ENCODE data around the gene TVP23C. TPM values are rescaled to one million over a fixed set of nuclear protein-coding genes. Genes with fewer than 3 reads are reported as not detected.
"Not testable (repeated sequence)": the region's sequence is repeated elsewhere in the genome, so short reads cannot be mapped to it uniquely, and the experiment has no call there.

TVP23C gene
- polyA plus RNA-seq, 3 donors: 16.3 to 20.2 (median 16.8) TPM

DNA sequence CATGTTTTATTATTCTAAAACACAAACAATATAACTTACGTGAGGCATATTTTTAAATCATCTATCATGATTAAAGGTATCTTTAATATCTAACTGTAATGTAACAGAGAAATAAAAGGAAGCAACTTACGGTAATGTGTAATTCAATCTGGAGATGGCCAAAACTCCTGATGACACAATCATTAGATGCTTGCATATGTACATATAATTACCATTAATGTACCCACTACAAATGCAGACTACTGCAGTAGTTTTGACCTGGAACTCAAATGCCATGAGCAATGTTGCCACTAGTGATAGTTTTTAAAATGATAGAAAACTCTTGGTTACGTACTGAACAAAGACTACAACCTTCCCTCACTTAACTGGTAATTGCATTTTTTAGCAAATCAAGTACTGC lies 30.2 kb downstream of the TVP23C start:
- not testable (repeated sequence) for DNase-seq (ENCODE audit: low read depth in 3 of 3, low spot score in 2 of 3)

DNA sequence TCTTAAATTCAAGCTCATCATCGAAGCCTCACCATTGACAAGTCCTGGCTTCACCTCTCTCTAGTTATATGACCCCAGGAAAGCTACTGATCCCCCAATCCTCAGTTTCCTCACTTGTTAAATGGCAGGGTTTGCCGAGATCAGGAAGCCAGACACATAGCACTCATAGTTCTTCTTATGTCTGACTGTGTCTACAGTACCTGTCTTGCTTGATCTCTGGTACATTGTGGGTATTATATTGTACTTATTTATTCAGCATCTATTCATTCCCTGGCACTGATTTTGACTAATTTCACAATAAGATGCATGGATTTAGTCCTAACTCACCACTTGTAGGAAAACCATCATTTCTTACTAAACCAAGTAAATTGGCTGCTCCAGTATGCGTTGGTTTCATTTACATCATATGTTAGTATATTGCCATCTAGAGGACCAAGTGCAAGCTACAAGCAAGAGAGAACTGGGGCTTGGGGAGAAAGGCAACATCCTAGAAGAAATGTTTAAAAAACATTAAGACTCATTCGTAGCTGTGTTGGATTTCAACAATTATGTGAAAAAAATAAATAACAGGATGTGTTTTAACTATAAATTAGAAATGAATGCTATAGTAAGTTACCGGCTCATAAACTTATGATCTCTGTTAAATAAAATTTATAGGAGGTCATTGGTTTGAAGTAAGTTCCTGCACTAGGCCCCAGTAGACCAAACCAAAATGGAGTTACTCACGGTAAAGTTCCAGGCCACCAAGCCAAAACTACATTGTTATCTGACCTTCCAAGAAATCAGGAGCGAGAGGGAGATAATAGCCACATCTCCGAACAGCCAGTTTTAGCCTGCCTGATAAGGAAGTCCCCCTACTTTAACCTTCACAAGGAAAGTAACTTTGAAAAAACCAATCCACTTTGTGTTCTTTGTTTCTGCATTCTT lies 36.7 kb downstream of the TVP23C start:
- DNase-seq (ENCODE audit: low read depth in 3 of 3, low spot score in 2 of 3): not testable (repeated sequence)

DNA sequence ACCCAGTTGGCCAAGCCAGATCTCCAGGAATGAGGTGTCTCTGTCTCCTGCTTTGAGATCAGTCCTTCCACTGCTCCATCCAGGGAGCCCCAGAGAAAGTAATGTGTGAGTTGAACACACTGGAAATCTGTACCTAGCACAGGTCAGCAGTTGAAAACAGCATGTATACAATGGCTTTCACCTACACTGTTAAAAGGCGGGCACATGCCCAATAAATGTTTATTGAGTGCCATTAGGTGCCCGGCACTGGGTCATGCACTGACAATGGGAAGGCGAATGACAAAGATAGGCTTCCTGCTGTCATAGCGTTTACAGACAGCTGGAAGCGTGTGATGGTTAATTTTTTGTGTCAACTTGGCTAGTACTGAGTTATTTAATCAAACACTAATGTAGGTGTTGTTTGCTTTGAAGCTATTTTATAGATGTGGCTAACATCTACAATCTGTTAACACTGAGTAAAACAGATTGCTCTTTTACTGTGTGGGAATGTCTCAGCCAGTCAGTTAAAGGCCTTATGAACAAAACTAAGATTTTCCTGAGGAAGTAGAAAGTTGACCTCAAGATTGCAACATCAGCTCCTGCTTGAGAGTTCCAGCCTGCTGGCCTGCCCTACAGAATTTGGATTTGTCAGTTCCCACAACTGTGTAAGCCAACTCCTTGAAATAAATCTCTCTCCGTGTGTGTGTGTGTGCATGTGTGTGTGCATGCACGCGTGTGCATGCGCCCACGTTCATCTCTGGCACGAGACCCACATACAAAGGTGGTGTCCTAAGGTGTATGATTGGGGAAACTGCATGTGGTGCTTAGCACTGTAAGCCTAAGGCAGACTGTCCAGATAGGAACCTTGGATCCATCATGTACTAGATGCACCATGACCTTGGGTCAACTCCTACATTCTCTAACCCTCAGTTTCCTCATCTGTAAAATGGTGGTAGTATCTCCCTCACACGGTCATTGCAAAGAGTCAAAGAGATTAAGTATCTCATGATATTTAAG lies 38.0 kb downstream of the TVP23C start:
- not testable (repeated sequence) for DNase-seq (ENCODE audit: low read depth in 3 of 3, low spot score in 2 of 3)

DNA sequence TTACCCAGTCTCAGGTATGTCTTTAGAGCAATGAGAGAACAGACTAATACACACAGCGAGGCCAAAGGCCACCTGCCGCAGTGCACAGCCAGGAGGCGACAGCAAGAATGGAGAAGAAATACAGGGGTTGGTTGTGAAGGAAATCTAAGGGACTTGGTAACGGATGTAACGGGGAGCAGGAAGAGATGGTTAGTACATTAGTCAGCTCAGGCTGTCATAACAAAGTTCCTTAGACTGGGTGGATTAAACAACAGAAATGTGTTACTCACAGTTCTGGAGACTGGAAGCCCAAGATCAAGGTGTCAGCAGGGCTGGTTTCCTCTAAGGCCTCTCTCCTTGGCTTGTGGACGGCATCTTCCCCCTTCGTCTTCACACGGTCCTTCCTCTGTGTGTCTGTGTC lies 47.1 kb downstream of the TVP23C start:
- no peak for DNase-seq (ENCODE audit: low read depth in 3 of 3, low spot score in 2 of 3)

DNA sequence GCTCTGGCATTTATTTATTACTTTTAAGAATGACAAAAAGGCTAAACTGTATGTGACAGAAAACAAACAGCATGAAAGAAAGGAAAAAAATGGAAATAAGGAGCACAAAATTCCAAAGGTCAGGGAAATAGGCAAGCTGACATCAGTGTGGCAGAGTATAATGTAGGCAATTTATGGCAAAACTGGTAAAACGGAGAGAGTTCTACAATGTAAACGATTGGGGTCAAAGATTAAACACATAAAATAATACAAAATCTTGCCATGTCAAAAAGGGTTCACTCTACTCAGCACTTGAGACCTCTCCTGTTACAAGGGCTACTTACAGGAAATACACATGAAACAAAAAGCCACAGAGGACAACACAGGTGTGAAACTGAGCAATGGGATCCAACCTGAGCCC lies 48.8 kb downstream of the TVP23C start:
- no peak for DNase-seq (ENCODE audit: low read depth in 3 of 3, low spot score in 2 of 3)

DNA sequence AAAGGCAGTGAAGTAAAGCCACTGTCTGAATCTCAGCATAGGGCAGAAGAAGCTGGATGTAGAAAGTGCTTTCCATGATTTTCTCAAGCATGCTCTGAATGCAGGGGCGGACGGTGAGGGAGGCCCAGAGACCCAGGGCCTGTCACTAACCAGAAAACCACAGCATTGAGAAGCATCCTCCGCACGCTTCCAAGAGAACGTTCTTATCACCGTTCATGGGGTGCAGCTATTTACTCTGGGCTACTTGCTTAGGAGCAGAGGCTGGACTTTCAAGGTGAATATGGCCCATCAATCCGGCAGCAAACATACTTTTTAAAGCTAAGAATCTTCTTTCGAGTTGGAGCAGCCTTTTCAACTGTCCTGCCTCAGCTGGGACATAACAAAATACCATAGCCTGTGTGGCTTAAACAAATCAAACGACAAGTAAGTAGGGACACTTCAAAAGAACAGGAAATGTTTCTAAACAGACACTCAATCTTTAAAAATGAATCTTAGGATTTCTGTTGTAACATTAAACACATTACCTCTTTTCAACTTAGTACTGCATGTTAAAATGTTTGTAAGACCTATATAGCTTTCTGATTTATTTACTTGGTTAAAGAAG lies 49.3 kb downstream of the TVP23C start:
- DNase-seq (ENCODE audit: low read depth in 3 of 3, low spot score in 2 of 3): no peak

DNA sequence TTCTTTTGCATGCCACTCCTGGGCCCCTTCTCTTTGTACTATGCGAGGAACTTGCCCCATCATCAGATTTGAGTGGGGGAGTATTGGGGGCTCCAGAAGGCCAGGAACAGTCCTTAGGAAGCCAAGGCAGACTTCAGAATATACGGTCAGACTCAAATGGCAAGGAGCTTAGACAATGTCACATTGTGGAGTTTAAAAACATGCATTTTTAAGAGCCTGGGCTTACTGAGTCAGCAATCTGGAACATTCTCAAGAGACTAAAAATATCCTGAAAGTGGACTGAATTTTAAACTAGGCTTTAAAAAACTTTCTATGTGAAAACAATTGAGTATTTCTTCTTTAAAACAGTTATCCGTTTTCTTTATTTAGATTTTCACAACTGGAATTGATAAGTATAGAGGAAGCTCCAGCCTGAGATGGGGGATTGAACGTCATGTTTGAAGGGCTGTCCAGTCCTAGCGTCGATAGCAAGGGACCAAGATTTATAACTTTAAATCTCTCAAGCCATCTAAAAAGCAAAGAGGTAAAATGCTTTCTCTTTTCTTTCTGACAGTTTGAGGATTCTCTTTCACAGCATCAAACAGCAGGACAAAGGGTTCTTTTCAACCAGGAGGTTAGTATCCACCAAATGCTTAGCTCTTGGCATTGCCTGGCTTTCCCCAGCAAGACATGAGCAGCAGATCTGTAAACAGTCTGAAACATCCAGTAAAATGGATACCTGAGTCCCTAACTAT lies 50.1 kb downstream of the TVP23C start:
- no peak for DNase-seq (ENCODE audit: low read depth in 3 of 3, low spot score in 2 of 3)

DNA sequence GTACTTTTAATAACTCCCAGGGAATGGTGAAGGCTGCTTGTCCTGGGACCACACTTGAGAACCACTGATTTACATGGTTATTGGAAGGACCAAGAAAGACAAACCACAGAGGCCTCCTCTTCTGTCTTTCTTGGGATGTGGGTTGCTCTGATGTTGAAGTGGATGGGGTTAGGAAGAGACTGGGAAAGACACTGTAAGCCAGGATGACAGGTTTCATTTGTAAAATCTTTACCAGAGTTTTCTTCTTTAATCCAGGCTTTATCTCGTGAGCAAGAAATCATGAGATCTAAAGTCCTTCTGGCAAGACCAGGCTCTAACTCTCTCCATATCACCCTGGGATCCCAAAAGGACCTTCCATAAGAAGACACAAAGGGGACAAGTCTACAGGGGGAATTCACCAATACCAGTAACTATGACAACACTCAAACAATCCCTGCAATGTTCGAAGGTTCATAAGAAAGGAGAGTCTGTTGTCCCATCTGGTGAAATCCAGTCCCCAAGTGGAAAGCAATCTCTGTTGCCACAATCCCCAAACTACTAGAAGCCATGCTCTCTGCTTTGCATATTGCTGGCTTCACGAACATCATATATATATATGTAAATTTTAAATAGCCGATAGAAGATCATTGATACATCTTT lies 51.1 kb downstream of the TVP23C start:
- DNase-seq (ENCODE audit: low read depth in 3 of 3, low spot score in 2 of 3): no peak

DNA sequence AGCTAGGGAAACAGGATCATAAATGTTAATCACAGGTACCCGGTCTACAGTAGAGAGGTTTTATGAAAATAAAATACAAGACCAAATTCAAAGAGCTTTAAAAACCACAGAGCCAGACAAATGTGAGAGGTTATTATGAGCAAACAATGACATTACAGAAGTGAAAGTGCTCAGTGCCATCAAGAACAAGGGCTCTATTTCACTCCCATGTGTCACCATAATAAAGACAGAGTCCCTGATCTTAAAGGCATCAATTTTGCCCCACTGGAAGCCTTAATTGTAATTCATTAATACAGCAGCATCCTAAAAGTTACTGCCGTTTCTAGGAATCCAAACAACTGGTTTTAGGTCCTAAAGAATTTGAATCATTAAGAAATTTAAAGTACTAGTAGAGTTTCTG lies 52.1 kb downstream of the TVP23C start:
- DNase-seq (ENCODE audit: low read depth in 3 of 3, low spot score in 2 of 3): no peak

DNA sequence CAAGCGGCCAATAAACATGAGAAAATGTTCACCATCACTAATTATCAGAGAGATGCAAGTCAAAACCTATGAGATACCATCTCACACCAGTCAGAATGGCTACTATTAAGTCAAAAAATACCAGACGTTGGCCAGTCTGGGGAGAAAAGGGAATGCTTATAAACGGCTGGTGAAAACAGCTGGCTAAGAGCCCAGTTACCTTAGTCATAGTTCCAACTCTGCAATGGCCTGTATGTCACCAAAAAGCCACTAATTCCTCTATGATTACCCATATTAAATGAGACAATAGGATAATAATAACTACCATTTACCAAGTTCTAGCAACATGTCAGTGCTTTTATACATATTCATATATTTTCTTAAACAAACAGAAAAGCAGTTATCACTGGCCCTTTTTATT lies 52.9 kb downstream of the TVP23C start:
- DNase-seq (ENCODE audit: low read depth in 3 of 3, low spot score in 2 of 3): no peak

DNA sequence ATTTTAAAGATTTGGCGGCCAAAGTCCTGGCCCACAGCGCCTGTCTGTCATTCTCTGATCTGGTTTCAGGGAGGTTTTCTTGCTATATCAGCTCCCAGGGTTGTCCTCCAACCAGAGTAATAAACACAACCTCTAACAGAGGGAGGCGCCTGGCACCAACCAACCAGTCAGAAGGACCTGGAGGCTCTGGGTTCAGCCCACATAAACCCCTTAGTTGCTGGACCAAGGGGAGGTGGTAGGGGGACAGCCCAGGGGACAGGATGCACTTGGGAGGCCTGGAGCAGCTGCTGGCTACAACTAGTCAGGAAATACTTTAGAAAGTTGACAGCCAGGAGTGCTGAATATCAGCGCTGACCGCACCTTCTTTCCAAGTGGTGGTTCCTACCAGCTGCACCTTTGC lies 54.2 kb downstream of the TVP23C start:
- no peak for DNase-seq (ENCODE audit: low read depth in 3 of 3, low spot score in 2 of 3)

DNA sequence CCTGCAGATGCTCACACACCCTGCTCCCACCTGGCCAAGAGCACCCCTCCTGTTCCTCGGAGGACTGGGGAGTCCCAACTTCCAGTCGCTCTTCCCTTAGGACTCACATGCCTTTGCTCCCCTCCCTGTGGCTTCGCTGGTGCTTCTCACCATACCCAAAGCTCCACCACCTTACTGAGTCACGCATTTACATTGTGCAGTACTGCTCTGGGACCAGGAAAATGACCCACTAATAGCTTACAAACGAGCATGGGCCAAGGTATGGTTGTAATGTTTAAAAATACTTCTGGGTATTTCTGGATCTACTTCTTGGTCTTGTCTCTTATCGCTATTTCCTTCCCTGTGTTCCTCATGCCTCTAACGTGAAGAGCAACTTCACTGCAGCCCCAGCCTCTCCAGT lies 54.8 kb downstream of the TVP23C start:
- no peak for DNase-seq (ENCODE audit: low read depth in 3 of 3, low spot score in 2 of 3)

DNA sequence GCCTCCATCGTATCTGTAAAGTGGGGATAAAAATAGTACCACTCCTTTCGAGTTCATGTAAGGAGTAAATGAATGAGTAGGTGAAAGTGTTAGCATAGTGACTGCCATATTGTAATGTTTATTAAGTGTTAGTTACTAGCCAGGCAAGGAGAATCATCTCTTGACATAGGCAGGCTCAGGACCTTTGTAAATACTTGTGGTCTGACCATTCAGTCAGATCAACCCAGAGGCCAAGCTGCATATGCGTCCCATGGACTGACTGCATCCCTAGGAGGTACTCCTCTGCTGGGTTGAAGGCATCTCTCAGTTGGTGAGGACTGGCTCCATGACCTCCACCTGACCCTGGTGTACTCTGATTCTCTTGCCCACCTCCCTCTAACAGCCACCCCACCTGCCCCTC lies 55.4 kb downstream of the TVP23C start:
- no peak for DNase-seq (ENCODE audit: low read depth in 3 of 3, low spot score in 2 of 3)

DNA sequence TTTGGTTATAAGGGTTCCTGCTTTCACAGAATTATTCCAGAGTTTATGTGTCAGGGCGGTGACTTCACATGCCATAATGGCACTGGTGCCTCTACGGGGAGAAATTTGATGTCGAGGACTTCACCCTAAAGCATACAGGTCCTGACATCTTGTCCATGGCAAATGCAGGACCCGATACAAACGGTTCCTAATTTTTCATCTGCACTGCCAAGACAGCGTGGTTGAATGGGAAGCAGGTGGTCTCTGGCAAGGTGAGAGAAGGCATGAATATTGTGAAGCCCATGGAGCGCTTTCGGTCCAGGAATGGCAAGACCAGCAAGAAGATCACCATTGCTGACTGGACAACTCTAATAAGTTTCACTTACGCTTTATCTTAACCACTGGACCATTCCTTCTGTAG lies 56.3 kb downstream of the TVP23C start:
- no peak for DNase-seq (ENCODE audit: low read depth in 3 of 3, low spot score in 2 of 3)

DNA sequence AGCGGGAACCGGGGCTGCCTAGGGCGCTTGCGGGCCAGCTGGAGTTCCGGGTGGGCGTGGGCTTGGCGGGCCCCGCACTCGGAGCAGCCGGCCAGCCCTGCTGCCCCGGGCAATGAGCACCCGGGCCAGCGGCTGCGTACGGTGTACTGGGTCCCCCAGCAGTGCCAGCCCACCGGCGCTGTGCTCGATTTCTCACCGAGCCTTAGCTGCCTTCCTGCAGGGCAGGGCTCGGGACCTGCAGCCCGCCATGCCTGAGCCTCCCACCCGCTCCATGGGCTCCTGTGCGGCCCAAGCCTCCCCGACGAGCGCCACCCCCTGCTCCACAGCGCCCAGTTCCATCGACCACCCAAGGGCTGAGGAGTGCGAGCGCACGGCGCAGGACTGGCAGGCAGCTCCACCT lies 57.6 kb downstream of the TVP23C start:
- DNase-seq (ENCODE audit: low read depth in 3 of 3, low spot score in 2 of 3): not testable (repeated sequence)

DNA sequence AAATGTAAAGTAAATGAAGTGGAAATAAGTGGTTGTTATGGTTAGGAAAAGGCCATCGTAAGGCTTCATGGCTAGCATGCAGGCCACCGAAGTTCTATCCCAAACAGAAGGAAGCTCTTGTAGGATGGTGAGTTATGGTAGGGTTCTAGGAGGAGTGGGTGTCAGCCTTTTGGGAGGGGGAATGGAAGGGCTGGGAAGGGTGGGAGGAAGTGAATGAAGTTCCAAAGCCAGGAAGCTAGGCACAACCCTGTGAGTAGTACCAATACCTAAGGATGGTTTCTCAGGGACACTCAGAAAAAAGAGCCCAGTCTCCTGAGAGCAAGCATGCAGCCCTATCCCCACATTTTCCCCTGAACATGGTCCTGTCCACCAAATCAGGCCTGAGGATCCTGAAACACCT lies 59.6 kb downstream of the TVP23C start:
- DNase-seq (ENCODE audit: low read depth in 3 of 3, low spot score in 2 of 3): no peak

DNA sequence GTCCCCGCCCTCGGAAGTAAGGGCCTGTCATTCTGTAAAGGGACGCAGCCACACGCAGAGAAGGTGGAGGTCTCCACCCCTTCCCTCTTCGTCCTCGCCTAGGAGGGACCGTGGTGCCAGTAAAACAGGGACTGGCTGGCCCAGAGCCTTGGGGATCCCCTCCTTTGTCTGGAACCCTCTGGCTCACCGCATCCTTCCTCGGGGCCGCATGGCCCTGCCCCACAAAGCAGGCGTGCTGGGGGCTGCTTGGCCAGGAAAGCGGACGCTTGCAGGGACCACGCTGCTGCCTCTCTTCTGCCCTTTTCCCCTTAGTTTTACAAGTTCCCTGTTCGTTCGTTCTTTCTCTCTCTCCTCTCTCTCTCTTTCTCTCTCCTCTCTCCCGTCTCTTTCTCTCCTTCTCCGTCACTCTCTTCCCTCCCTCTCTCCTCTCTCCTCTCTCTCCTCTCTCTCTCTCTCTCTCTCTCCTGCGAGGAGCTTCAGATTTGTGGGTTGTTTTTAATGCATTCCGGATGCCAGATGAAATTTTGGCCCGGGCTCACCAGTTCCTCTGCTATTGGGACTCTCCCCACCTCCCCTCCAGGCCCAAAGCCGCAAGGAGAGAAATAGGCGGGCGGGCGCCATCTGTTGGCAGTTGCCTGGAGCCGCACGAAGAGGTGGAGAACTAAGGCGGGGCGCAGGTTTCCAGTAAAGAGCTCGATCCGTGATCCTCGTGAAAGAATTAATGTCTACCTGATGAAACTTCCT lies 60.7 kb downstream of the TVP23C start:
- peak in 1 of 3 donors; percentile 71 for DNase-seq (ENCODE audit: low read depth in 3 of 3, low spot score in 2 of 3)

DNA sequence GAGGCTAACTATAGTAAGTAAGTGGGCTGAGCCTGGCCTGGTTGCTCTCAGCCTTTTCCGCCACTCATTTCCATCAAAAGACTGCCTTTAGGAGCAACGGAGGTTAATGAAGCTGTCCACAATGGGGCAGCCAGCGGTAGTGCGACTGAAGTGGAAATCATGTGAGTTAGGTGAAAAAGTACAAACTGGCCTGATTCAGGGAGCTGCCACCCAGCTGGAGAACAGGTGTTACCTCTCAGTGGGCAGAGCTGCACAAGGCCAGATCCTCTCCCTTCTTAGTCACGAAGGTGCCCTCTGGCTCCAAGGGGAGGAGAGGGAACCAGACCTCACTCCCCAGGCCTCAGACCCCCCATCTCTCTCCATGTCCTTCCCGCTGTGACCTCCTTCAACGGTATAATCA lies 61.5 kb downstream of the TVP23C start:
- no peak for DNase-seq (ENCODE audit: low read depth in 3 of 3, low spot score in 2 of 3)

DNA sequence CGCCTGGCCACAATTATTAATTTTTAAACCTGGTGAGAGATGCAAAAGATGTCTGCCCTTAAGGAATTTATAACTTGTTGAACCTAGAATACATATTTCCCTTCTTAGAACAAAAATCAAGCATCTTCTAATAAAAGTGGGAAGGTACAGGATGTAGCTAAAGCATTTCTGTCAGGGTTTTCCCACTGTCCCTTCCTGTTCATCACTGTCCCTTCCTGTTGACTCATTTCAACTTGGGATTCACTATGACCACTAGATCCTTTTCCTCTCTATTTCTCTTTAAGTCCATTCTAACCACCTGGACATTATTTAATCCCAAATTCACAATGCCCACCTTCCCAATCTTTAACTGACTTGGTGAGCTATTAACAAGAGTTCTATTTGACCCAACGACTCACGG lies 62.0 kb downstream of the TVP23C start:
- DNase-seq (ENCODE audit: low read depth in 3 of 3, low spot score in 2 of 3): no peak
